ENCODE results near the gene SLC25A39. TPM values are rescaled to one million over a fixed set of nuclear protein-coding genes. Genes with fewer than 3 reads are reported as not detected.

Gene SLC25A39
- total and polyA plus RNA-seq, 2 of the 13 experiments (the other 11 are each of a cell fraction or from before 2014, with no cell fraction given) = 144 to 151 TPM

GRCh38 chr17:44312396-44313104 lies 12.1 kb downstream of the SLC25A39 start (continued):
- TF ChIP-seq, protein P1, sequence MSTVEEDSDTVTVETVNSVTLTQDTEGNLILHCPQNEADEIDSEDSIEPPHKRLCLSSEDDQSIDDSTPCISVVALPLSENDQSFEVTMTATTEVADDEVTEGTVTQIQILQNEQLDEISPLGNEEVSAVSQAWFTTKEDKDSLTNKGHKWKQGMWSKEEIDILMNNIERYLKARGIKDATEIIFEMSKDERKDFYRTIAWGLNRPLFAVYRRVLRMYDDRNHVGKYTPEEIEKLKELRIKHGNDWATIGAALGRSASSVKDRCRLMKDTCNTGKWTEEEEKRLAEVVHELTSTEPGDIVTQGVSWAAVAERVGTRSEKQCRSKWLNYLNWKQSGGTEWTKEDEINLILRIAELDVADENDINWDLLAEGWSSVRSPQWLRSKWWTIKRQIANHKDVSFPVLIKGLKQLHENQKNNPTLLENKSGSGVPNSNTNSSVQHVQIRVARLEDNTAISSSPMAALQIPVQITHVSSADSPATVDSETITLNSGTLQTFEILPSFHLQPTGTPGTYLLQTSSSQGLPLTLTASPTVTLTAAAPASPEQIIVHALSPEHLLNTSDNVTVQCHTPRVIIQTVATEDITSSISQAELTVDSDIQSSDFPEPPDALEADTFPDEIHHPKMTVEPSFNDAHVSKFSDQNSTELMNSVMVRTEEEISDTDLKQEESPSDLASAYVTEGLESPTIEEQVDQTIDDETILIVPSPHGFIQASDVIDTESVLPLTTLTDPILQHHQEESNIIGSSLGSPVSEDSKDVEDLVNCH (CRISPR knock-in tag; IDR thresholded peaks at IDR 0.05) = no peak
- peak; percentile 74 for TF ChIP-seq MIER2 (CRISPR knock-in tag; IDR thresholded peaks at IDR 0.05)
- peak; percentile 86 for TF ChIP-seq HNF4A (CRISPR knock-in tag; IDR thresholded peaks at IDR 0.05)
- TF ChIP-seq ARNTL (CRISPR knock-in tag; IDR thresholded peaks at IDR 0.05) = peak; percentile 46; the same call in 1 of the 2 replicates
- TF ChIP-seq PPARG (CRISPR knock-in tag; conservative IDR thresholded peaks at IDR 0.05) = peak; percentile 91
- no peak for TF ChIP-seq YEATS4 (CRISPR knock-in tag; IDR thresholded peaks at IDR 0.05; ENCODE audit: borderline replicate concordance)
- TF ChIP-seq FOXK1 (CRISPR knock-in tag; IDR thresholded peaks at IDR 0.05; ENCODE audit: borderline replicate concordance, low read depth) = peak; percentile 29; the same call in 1 of the 2 replicates
- TF ChIP-seq FOSL2 (CRISPR knock-in tag; IDR thresholded peaks at IDR 0.05) = peak; percentile 82
- no peak for TF ChIP-seq MAFG (CRISPR knock-in tag; IDR thresholded peaks at IDR 0.05)
- TF ChIP-seq ZFP1 (CRISPR knock-in tag; IDR thresholded peaks at IDR 0.05) = no peak
- TF ChIP-seq ZSCAN22 (CRISPR knock-in tag; IDR thresholded peaks at IDR 0.05) = no peak
- no peak for TF ChIP-seq PLRG1 (conservative IDR thresholded peaks at IDR 0.05)
- no peak for TF ChIP-seq ZNF335 (CRISPR knock-in tag; IDR thresholded peaks at IDR 0.05)
